Stomach smooth muscle (tissue), 2 donors: ENCODE data around the gene LDAF1.
"Not testable (repeated sequence)": the region's sequence is repeated elsewhere in the genome, so short reads cannot be mapped to it uniquely, and the experiment has no call there.

Source experiments
- H3K27ac ChIP-seq: one replicate; pipeline ENCODE4 v1.7.0; 2013; ENCODE audit warnings: mild to moderate bottlenecking, low read length, inconsistent platforms
- H3K27me3 ChIP-seq, 2 donors: one replicate each; pipeline ENCODE4 v1.7.0; 2013; ENCODE audit warnings: low read length in 2 of 2; ENCODE audit not compliant: insufficient read depth in 2 of 2, control insufficient read depth in 1 of 2
- H3K36me3 ChIP-seq, 2 donors: one replicate each; pipeline ENCODE4 v1.7.0; 2013; ENCODE audit warnings: low read length in 2 of 2; ENCODE audit not compliant: control insufficient read depth in 2 of 2, insufficient read depth in 2 of 2
- H3K4me1 ChIP-seq: one replicate; pipeline ENCODE4 v1.7.0; 2013; ENCODE audit warnings: low read length; ENCODE audit not compliant: control insufficient read depth, insufficient read depth
- H3K4me3 ChIP-seq, 2 donors: one replicate each; pipeline ENCODE4 v1.7.0; 2013; ENCODE audit warnings: low read length in 2 of 2
- H3K9ac ChIP-seq, 2 donors: one replicate each; pipeline ENCODE4 v1.7.0; 2013; ENCODE audit warnings: low read length in 2 of 2, mild to moderate bottlenecking in 1 of 2
- H3K9me3 ChIP-seq, 2 donors: one replicate each; pipeline ENCODE4 v1.7.0; 2013; ENCODE audit warnings: low read length in 2 of 2; ENCODE audit not compliant: control insufficient read depth in 2 of 2
- donor health status: healthy.
- donor health status: Pancreatic carcinoma.

LDAF1 gene

GRCh38 chr16:21158208-21159110 is at the start of gene LDAF1:
Gene LDAF1 (plus strand): TSS chr16:21158674. CDS start chr16:21161183, 2,509 bp downstream.
- H3K4me1 ChIP-seq: peaks cover 50% of the 10 kb centered on the region

GRCh38 chr16:21115551-21115950 is 42.9 kb upstream of the LDAF1 start:
- H3K27me3 ChIP-seq, H3K9me3 ChIP-seq, H3K4me3 ChIP-seq, H3K36me3 ChIP-seq, H3K4me1 ChIP-seq, H3K9ac ChIP-seq, H3K27ac ChIP-seq: not testable (repeated sequence)

More at GRCh38 chr16:21158208-21159110, at the start of gene LDAF1:
- H3K9ac ChIP-seq: peak within 1 kb of the TSS; percentile 76 to 78
- peaks cover 0 to 3% of the 10 kb centered on the region in 2 donors for H3K36me3 ChIP-seq
- H3K27me3 ChIP-seq: no peaks in the 10 kb centered on the region
- peak within 1 kb of the TSS; percentile 71 to 87 for H3K4me3 ChIP-seq
- no peaks in the 10 kb centered on the region for H3K9me3 ChIP-seq
- peak within 1 kb of the TSS; percentile 82 for H3K27ac ChIP-seq

DNA sequence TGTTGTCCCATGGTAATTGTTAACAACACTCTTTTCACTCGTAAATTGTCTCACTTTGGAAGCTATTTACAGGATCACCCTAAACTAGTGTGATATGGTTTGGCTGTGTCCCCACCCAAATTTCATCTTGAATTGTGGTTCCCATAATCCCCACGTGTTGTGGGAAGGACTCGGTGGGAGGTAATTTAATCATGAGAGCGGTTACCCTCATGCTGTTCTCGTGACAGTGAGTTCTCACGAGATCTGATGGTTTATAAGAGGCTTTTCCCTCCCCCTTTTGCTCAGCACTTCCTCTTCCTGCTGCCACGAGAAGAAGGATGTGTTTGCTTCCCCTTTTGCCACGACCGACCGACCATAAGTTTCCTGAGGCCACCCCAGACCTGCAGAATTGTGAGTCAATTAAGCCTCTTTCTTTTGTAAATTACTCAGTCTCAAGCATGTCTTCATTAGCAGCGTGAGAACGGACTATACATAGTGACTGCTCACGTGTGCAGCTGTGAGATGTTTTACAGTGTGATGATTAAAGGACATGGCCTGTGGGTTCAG is 42.3 kb upstream of the LDAF1 start:
- no peaks in the 10 kb centered on the region for H3K4me1 ChIP-seq
- H3K36me3 ChIP-seq: no peaks in the 10 kb centered on the region
- no peak overlapping the region for H3K27ac ChIP-seq
- no peak overlapping the region for H3K9ac ChIP-seq
- peak overlapping the region in 1 of 2 donors; percentile 8 for H3K4me3 ChIP-seq
- H3K27me3 ChIP-seq: no peaks in the 10 kb centered on the region
- no peaks in the 10 kb centered on the region for H3K9me3 ChIP-seq

- no peaks in the 10 kb centered on the region for H3K36me3 ChIP-seq
- H3K4me3 ChIP-seq: no peak overlapping the region
- no peaks in the 10 kb centered on the region for H3K4me1 ChIP-seq
- no peak overlapping the region for H3K9ac ChIP-seq
- no peak overlapping the region for H3K27ac ChIP-seq
- H3K27me3 ChIP-seq: no peaks in the 10 kb centered on the region
- no peaks in the 10 kb centered on the region for H3K9me3 ChIP-seq
Observed at GRCh38 chr16:21117567-21117966, 40.9 kb upstream of the LDAF1 start.

- H3K27me3 ChIP-seq: no peaks in the 10 kb centered on the region
- H3K27ac ChIP-seq: no peak overlapping the region
- H3K9me3 ChIP-seq: no peaks in the 10 kb centered on the region
- H3K9ac ChIP-seq: no peak overlapping the region
- no peaks in the 10 kb centered on the region for H3K4me1 ChIP-seq
- H3K4me3 ChIP-seq: no peak overlapping the region
- H3K36me3 ChIP-seq: no peaks in the 10 kb centered on the region
Observed at GRCh38 chr16:21120976-21121520, 37.4 kb upstream of the LDAF1 start.

GRCh38 chr16:21125191-21125590 is 33.3 kb upstream of the LDAF1 start:
- Histone ChIP-seq H3K9ac (no peak overlapping the region), H3K27ac (no peak overlapping the region), H3K27me3 (peaks cover 0 to 2% of the 10 kb centered on the region in 2 donors), H3K9me3 (no peaks in the 10 kb centered on the region), H3K4me3 (no peak overlapping the region), H3K36me3 (no peaks in the 10 kb centered on the region), H3K4me1 (no peaks in the 10 kb centered on the region)

- Histone ChIP-seq H3K9ac (no peak overlapping the region), H3K4me3 (no peak overlapping the region), H3K36me3 (no peaks in the 10 kb centered on the region), H3K27me3 (peaks cover 0 to 2% of the 10 kb centered on the region in 2 donors), H3K27ac (no peak overlapping the region), H3K4me1 (no peaks in the 10 kb centered on the region), H3K9me3 (no peaks in the 10 kb centered on the region)
Observed at GRCh38 chr16:21126518-21126917, 32.0 kb upstream of the LDAF1 start.

DNA sequence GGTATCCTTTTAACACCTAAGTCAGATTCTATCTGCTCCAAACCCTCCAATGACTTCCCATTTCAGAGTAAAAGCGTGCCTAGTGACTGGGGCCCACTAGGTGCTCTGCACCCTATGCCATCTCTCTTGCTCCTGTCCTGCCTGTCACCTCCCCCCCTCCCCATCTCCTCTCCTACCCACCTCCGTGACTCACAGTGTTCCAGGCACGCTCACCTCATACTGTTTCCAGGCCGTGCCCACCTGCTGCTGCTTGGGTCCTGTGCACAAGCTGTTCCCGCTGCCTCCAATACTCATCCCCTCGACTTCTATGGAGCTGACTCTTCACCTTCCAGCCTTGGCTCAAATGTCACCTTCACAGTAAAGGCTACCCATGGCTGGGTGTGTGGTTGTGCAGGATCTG is 29.5 kb upstream of the LDAF1 start:
- Histone ChIP-seq H3K27ac (no peak overlapping the region), H3K4me1 (no peaks in the 10 kb centered on the region), H3K9me3 (no peaks in the 10 kb centered on the region), H3K36me3 (no peaks in the 10 kb centered on the region), H3K27me3 (peaks cover 0 to 2% of the 10 kb centered on the region in 2 donors), H3K4me3 (no peak overlapping the region), H3K9ac (no peak overlapping the region)

GRCh38 chr16:21130811-21131210 is 27.7 kb upstream of the LDAF1 start:
- Histone ChIP-seq H3K36me3 (no peaks in the 10 kb centered on the region), H3K27me3 (peaks cover 0 to 2% of the 10 kb centered on the region in 2 donors), H3K4me3 (no peak overlapping the region), H3K9me3 (no peaks in the 10 kb centered on the region), H3K27ac (no peak overlapping the region), H3K4me1 (no peaks in the 10 kb centered on the region), H3K9ac (no peak overlapping the region)

- Histone ChIP-seq H3K27ac (no peak overlapping the region), H3K9me3 (no peaks in the 10 kb centered on the region), H3K27me3 (peaks cover 0 to 4% of the 10 kb centered on the region in 2 donors), H3K4me3 (no peak overlapping the region), H3K9ac (no peak overlapping the region), H3K36me3 (no peaks in the 10 kb centered on the region), H3K4me1 (no peaks in the 10 kb centered on the region)
Observed at GRCh38 chr16:21134053-21134452, 24.4 kb upstream of the LDAF1 start.

DNA sequence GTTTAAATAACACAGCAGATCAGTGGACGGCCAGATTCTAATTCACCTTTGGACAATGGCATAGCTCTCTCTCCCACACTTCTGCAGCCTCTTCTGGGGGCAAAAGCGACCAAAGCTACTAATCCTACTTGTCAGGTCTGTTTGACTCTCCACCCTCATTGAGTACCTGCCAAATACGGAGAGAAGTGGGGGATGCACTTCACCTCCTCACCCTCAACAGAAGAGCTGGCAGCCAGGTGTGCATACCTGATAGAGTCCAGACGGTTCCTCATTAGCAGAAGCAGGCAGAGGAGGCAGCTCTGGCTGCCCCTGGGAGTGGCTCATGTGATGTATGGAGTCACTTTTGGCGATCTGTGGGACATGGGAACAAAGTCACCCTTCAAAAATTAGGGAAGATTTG is 12.7 kb upstream of the LDAF1 start:
- Histone ChIP-seq H3K36me3 (no peaks in the 10 kb centered on the region), H3K27me3 (peaks cover 3% of the 10 kb centered on the region in 2 donors), H3K9me3 (no peaks in the 10 kb centered on the region), H3K9ac (no peak overlapping the region), H3K4me3 (no peak overlapping the region), H3K4me1 (peaks cover 2% of the 10 kb centered on the region), H3K27ac (no peak overlapping the region)
